Glutamatergic neuron (in vitro differentiated cells): Measurements from ENCODE around the gene MISP. TPM values are rescaled to one million over a fixed set of nuclear protein-coding genes. Genes with fewer than 3 reads are reported as not detected.
A peak's percentile ranks its signal among the peaks of the same experiment; 100 is the strongest.

ENCODE experiments used
- DNase-seq: peaks from one replicate; pipeline ENCODE4 v3.0.0; 2022
- H3K27ac Mint-ChIP-seq: one replicate; pipeline ENCODE4 v1.8.0; 2020; ENCODE audit warnings: mild to moderate bottlenecking, mixed read lengths, inconsistent platforms; ENCODE audit not compliant: unreplicated experiment
- H3K27me3 Mint-ChIP-seq: one replicate; pipeline ENCODE4 v1.8.0; 2020; ENCODE audit warnings: mild to moderate bottlenecking, moderate library complexity, mixed read lengths, inconsistent platforms; ENCODE audit not compliant: unreplicated experiment
- H3K36me3 Mint-ChIP-seq: one replicate; pipeline ENCODE4 v1.8.0; 2020; ENCODE audit warnings: mild to moderate bottlenecking, mixed read lengths, inconsistent platforms; ENCODE audit not compliant: unreplicated experiment
- H3K4me1 Mint-ChIP-seq: one replicate; pipeline ENCODE4 v1.8.0; 2020; ENCODE audit warnings: mild to moderate bottlenecking, low read depth, mixed read lengths, inconsistent platforms; ENCODE audit not compliant: unreplicated experiment
- H3K4me3 Mint-ChIP-seq: one replicate; pipeline ENCODE4 v1.8.0; 2020; ENCODE audit warnings: mild to moderate bottlenecking, mixed read lengths, inconsistent platforms; ENCODE audit not compliant: unreplicated experiment
- H3K9me3 Mint-ChIP-seq: one replicate; pipeline ENCODE4 v1.8.0; 2020; ENCODE audit warnings: mild to moderate bottlenecking, moderate library complexity, mixed read lengths, inconsistent platforms; ENCODE audit not compliant: unreplicated experiment
- total RNA-seq: library from RNA; stranded (reverse); fragmentation: NEBNext Ultra II Directional; extraction: Animal tissue kit (Norgen Biotek cat#: 25700); gene quantifications from one replicate; pipeline ENCODE4 v1.2.1, GENCODE V29; 2021; ENCODE audit not compliant: unreplicated experiment
- TF ChIP-seq, protein P1 (sequence below): fragments of 200-600 bp; sonication (generic); IDR thresholded peaks from one replicate; pipeline ENCODE4 v1.5.0; 2021; ENCODE audit not compliant: partially characterized antibody, unreplicated experiment

MISP gene
- total RNA-seq, 1 donor from 2014 or later, result 1.1 TPM

DNA sequence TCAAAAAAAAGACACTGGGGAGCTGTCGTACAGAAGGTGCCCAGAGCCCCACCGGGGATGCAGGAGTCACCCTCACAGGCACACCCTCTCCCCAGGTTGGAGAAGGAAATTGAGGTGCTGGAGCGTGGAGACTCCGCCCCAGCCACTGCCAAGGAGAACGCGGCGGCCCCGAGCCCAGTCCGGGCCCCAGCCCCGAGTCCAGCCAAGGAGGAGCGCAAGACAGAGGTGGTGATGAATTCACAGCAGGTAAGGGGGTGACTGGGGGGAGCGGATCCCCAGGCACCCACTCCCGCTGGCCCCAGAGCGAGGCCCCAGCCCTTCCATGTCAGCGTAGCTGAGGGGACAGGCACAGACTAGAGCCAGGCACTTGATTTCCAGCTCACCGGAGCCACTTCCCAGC, 19.9 kb upstream of the MISP start:
- peaks cover 14% of the 10 kb centered on the region for H3K9me3 Mint-ChIP-seq
- DNase-seq, result no peak
- no peak overlapping the region for H3K27ac Mint-ChIP-seq
- H3K4me3 Mint-ChIP-seq, result no peak overlapping the region
- TF ChIP-seq, protein P1, sequence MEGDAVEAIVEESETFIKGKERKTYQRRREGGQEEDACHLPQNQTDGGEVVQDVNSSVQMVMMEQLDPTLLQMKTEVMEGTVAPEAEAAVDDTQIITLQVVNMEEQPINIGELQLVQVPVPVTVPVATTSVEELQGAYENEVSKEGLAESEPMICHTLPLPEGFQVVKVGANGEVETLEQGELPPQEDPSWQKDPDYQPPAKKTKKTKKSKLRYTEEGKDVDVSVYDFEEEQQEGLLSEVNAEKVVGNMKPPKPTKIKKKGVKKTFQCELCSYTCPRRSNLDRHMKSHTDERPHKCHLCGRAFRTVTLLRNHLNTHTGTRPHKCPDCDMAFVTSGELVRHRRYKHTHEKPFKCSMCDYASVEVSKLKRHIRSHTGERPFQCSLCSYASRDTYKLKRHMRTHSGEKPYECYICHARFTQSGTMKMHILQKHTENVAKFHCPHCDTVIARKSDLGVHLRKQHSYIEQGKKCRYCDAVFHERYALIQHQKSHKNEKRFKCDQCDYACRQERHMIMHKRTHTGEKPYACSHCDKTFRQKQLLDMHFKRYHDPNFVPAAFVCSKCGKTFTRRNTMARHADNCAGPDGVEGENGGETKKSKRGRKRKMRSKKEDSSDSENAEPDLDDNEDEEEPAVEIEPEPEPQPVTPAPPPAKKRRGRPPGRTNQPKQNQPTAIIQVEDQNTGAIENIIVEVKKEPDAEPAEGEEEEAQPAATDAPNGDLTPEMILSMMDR, result no peak
- H3K27me3 Mint-ChIP-seq, result peaks cover 18% of the 10 kb centered on the region
- no peaks in the 10 kb centered on the region for H3K36me3 Mint-ChIP-seq
- peaks cover 4% of the 10 kb centered on the region for H3K4me1 Mint-ChIP-seq

DNA sequence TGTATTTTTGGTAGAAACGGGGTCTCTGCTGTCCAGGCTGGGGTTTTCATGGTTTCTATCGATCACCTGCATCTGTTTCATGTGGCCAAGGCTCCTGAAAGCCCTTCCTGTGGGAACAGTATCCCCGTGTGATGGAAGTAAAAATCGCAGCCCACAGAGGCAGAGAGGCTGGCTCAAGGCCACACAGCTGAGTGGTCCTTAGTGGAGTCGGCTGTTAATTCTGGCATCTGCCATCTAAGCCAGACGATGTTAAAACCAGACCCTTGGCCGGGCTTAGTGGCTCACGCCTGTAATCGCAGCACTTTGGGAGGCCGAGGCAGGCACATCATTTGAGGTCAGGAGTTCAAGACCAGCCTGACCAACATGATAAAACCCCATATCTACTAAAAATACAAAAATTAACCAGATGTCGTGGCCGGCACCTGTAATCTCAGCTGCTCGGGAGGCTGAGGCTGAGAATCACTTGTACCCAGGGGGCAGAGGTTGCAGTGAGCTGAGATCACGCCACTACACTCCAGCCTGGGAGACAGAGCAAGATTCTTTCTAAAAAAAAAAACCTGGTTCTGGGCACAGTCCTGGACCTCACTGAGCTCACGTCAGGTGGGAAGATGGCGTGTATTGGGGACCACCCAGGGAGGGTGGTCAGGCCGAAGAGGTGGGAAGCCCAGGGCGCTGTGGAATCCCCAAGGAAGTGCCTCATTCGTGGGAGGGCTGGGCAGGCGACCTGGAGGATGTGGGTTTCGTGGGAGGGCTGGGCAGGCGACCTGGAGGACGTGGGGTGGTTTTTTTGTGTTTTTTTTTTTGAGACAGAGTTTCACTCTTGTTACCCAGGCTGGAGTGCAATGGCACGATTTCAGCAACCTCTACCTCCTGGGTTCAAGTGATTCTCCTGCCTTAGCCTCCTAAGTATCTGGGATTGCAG, 18.5 kb upstream of the MISP start:
- peaks cover 18% of the 10 kb centered on the region for H3K27me3 Mint-ChIP-seq
- DNase-seq, result no peak
- no peaks in the 10 kb centered on the region for H3K36me3 Mint-ChIP-seq
- H3K4me1 Mint-ChIP-seq, result peaks cover 2% of the 10 kb centered on the region
- TF ChIP-seq, protein P1, result no peak
- peaks cover 18% of the 10 kb centered on the region for H3K9me3 Mint-ChIP-seq
- no peak overlapping the region for H3K4me3 Mint-ChIP-seq
- H3K27ac Mint-ChIP-seq, result no peak overlapping the region

DNA sequence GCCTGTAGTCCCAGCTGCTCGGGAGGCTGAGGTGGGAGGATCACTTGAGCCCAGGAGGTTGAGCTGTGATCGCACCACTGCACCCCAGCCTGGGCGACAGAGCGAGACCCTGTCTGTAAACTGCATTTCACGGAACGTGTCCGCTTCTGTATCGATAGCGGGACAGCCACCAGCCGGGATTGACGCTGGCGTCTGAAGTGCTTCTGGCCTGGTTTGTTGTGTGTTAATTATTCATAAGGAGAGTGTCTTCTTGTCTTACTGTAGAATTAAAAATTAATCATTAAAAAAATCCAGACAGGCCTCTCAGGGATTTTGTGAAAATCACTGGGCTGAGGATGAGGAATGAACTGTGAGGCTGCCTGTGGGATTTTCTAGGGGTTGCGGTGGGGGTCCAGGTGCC, 16.2 kb upstream of the MISP start:
- Mint-ChIP-seq H3K36me3 (no peaks in the 10 kb centered on the region), H3K27me3 (peaks cover 27% of the 10 kb centered on the region), H3K4me1 (peaks cover 2% of the 10 kb centered on the region), H3K27ac (peak overlapping the region; percentile 43), H3K9me3 (peaks cover 27% of the 10 kb centered on the region), H3K4me3 (no peak overlapping the region)
- TF ChIP-seq, protein P1, result no peak
- no peak for DNase-seq

DNA sequence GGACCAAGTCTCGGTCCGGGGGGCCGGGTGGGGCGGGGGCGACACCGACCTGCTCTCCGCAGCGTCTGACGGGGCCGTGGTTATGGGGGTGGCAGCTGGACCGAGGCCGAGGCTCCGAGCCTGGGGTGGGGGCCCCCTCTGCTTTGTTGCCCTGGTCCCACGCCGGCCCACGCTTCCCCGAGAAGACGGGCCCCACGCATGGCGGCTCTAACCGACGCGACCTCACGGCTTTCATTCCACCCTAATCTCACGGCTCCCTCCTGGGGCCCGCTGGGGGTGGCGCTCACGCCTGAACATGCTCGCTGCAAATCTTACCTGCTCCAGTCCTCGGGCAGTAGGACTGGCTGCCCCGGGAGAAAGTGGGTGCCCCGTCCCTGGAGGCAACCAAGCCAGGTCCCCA, 14.8 kb upstream of the MISP start:
- Mint-ChIP-seq H3K27me3 (peaks cover 29% of the 10 kb centered on the region), H3K9me3 (peaks cover 31% of the 10 kb centered on the region), H3K27ac (no peak overlapping the region), H3K4me1 (peaks cover 2% of the 10 kb centered on the region), H3K36me3 (no peaks in the 10 kb centered on the region), H3K4me3 (no peak overlapping the region)
- TF ChIP-seq, protein P1, result no peak
- DNase-seq, result no peak

DNA sequence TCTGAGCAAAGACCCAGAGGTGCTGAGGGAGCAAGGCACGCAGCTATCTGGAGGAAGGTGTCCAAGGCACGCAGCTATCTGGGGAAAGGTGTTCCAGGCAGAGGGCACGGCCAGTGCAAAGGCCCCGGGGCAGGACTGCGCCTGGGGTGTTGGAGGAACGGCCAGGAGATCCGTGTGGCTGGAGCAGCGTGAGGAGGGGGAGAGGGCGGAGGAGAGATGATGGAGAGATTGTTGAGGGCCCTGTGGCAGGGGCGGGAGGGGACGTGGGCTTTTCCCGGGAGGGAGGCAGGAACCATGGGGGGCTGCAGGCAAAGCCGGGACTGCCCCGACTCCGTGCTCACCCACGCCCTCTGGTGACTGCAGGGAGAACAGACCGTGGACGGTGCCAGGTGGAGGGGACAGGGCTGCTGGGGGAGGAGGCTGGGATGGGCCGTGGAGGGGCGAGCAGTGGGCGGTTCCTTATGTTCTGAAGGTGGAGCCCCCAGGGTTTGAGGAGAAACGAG, 13.3 kb upstream of the MISP start:
- Mint-ChIP-seq H3K27me3 (peaks cover 35% of the 10 kb centered on the region), H3K4me1 (peaks cover 2% of the 10 kb centered on the region), H3K4me3 (no peak overlapping the region), H3K27ac (peak overlapping the region; percentile 28), H3K36me3 (no peaks in the 10 kb centered on the region), H3K9me3 (peaks cover 38% of the 10 kb centered on the region)
- peak; percentile 76 for DNase-seq
- TF ChIP-seq, protein P1, result peak; percentile 46
